ENCODE data around the gene CCL26.

Gene CCL26
- total RNA-seq: 0 reads per million in 2 experiments

GRCh38 chr7:75772081-75773077 lies at the start of gene CCL26:
TSS of gene CCL26 (minus strand) at chr7:75772211. CDS start at chr7:75772176, 35 bp downstream.
- DNase-seq (ENCODE audit: low read depth): no peak

- DNase-seq (ENCODE audit: low read depth): no peak
These were observed 48.7 kb upstream of the CCL26 start for GRCh38 chr7:75820688-75821087.

- DNase-seq (ENCODE audit: low read depth): no peak
These were observed 47.7 kb upstream of the CCL26 start for GRCh38 chr7:75819711-75820110.

GRCh38 chr7:75818472-75818871 lies 46.5 kb upstream of the CCL26 start:
- DNase-seq (ENCODE audit: low read depth): no peak

GRCh38 chr7:75817116-75817515 lies 45.1 kb upstream of the CCL26 start:
- DNase-seq (ENCODE audit: low read depth): no peak

GRCh38 chr7:75815418-75816064 lies 43.5 kb upstream of the CCL26 start:
- DNase-seq (ENCODE audit: low read depth): no peak

- no peak for DNase-seq (ENCODE audit: low read depth)
These were observed 42.5 kb upstream of the CCL26 start for GRCh38 chr7:75814407-75814947.

- DNase-seq (ENCODE audit: low read depth): no peak
These were observed 41.8 kb upstream of the CCL26 start, which contains the start of gene CCL24 for GRCh38 chr7:75813781-75814236. TSS of gene CCL24 (minus strand) at chr7:75813806. CDS start at chr7:75813715, 91 bp downstream.

GRCh38 chr7:75813084-75813483 lies 41.1 kb upstream of the CCL26 start:
- no peak for DNase-seq (ENCODE audit: low read depth)

GRCh38 chr7:75811894-75812678 lies 40.1 kb upstream of the CCL26 start:
- DNase-seq (ENCODE audit: low read depth): no peak

GRCh38 chr7:75809396-75809795 lies 37.4 kb upstream of the CCL26 start:
- no peak for DNase-seq (ENCODE audit: low read depth)

- no peak for DNase-seq (ENCODE audit: low read depth)
These were observed 36.1 kb upstream of the CCL26 start for GRCh38 chr7:75808106-75808505.

GRCh38 chr7:75807452-75807851 lies 35.4 kb upstream of the CCL26 start:
- no peak for DNase-seq (ENCODE audit: low read depth)

- DNase-seq (ENCODE audit: low read depth): no peak
These were observed 34.7 kb upstream of the CCL26 start for GRCh38 chr7:75806560-75807307.

GRCh38 chr7:75804705-75805104 lies 32.7 kb upstream of the CCL26 start:
- no peak for DNase-seq (ENCODE audit: low read depth)

GRCh38 chr7:75804004-75804403 lies 32.0 kb upstream of the CCL26 start:
- DNase-seq (ENCODE audit: low read depth): no peak

- no peak for DNase-seq (ENCODE audit: low read depth)
These were observed 30.5 kb upstream of the CCL26 start for GRCh38 chr7:75802552-75802821.

- DNase-seq (ENCODE audit: low read depth): no peak
These were observed 26.8 kb upstream of the CCL26 start for GRCh38 chr7:75798770-75799169.

- no peak for DNase-seq (ENCODE audit: low read depth)
These were observed 24.4 kb upstream of the CCL26 start for GRCh38 chr7:75796420-75796819.

- DNase-seq (ENCODE audit: low read depth): no peak
These were observed 23.8 kb upstream of the CCL26 start for GRCh38 chr7:75795831-75796285.

GRCh38 chr7:75793676-75794075 lies 21.7 kb upstream of the CCL26 start:
- no peak for DNase-seq (ENCODE audit: low read depth)
